HTR-8/SVneo (cell line): ENCODE results near the gene ACSL1.

Experiments
- DNase-seq: peaks from one replicate; pipeline ENCODE4 v3.0.0; 2011; ENCODE audit warnings: low spot score, mixed read lengths; ENCODE audit not compliant: insufficient read length
- FAIRE-seq: peaks from 2 replicates; lab custom pipeline; 2011; peaks lifted over from hg19 to GRCh38; lab: Jason Lieb, UNC

The ACSL1 gene

GRCh38 chr4:184825896-184826690, at the start of gene ACSL1:
ACSL1 (minus strand) TSS chr4:184825968; CDS start chr4:184803514, 22,454 bp downstream.
- peak; percentile 86 for DNase-seq

DNA sequence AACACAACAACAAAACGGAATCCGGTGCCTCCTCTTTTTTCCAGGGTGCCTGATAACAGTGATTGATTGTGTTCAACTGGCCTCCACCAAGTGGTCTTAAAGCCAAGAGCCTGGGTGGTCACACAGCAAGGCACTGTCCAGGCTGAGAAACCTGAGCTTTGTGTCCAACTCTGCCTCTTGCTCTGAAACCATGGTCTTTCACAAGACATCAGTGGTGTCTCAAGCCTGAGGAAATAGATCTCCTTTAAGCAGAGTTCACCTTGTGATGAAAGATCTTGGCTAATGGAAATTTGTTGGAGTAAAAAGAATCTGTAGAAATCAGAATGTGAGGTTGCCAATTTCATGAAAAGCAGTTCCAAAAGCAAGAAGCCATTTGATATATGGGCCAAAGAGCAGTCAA, 47.3 kb upstream of the ACSL1 start:
- FAIRE-seq = no peak
- no peak for DNase-seq

More at GRCh38 chr4:184825896-184826690, at the start of gene ACSL1:
- peak; percentile 36 for FAIRE-seq

DNA sequence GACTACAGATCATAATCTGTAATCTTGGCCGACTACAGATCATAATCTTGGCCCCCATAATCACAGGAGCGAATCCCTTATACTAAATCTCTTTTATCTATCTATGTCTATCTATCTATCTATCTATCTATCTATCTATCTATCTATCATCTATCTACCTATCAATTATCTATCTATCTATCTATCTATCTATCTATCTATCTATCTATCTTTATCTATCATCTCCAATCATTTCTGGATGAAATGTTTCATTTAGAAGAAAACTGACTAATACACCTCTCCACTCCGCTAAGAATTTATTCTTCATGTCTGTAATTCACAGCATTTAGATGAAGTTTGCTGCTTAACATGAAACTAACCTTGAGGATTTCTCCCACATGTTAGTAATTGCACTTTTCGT, 45.0 kb upstream of the ACSL1 start:
- FAIRE-seq = no peak
- DNase-seq = no peak

DNA sequence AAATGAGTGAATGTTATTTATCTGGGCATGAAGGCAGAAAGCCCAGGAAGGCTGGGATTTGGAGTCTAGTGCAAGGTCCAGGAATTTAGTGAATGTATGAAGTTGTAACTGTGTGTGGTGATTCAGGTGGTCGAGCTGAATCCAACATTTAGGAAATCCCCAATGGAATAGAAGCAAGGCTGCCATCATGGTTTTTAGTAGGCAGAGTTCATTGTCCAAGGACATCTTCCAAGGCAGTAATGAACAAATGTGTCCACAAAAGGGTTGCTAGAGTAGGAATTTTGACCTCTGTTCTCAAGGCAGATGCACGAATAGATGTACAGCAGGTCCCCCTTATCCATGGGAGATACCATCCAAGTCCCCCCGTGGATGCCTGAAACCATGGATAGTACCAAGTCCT, 42.9 kb upstream of the ACSL1 start:
- DNase-seq = no peak
- no peak for FAIRE-seq

DNA sequence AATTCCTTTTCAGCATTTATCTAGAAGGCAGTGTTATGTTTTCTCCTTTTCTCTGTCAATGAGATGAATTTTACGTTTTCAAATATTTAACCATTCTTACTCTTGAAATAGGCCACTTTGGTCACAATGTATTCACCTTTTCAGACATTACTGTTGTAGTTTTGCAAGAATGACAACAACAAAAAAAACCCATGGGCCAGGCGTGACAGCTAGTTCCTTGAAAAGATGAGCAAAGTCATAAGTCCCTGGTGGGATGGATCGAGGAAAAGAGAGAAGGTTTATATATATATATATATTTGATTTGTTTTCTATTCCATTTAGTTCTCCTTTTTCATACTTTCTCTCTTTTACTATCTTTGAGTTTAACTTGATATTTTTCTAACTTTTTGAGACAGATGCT, 38.1 kb upstream of the ACSL1 start:
- DNase-seq = no peak
- FAIRE-seq = no peak

GRCh38 chr4:184861047-184861446, 35.3 kb upstream of the ACSL1 start:
- DNase-seq (no peak), FAIRE-seq (no peak)

DNA sequence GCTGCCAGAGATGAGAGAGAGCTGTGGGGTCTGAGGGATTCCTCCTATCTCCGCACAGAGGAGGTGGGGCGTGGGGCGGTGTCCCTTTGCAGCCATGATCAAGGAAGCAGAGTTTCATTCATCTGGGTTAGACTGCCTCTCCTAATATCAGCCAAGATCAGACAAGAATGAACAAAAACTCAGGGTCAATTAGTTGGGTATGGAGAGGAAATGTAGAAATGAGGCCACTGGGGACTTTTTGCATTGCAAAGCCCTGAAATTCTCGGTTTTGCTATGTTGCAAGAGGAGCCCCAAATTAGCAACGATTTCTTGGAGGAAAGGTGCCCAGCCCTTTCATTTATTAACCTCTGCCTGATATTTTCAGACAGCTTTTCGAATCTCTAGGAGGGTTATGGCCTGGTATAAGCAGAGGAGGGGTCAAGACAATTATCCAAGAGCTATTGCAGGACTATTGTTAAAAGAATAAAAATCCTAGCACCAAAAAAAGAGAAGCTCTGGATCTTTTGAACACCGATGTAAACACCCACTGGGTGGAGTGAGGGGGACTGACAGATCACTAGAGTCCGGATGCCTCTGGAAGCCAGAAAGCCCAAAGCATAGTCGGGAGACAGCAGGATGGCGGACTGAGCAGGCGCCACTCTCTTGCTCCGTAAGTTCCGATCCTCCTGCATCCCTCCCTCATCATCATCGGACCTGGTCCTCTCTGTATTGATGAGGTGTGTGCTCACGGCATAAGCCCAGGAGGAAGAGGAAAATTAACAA, 34.4 kb upstream of the ACSL1 start:
- DNase-seq = no peak
- no peak for FAIRE-seq

DNA sequence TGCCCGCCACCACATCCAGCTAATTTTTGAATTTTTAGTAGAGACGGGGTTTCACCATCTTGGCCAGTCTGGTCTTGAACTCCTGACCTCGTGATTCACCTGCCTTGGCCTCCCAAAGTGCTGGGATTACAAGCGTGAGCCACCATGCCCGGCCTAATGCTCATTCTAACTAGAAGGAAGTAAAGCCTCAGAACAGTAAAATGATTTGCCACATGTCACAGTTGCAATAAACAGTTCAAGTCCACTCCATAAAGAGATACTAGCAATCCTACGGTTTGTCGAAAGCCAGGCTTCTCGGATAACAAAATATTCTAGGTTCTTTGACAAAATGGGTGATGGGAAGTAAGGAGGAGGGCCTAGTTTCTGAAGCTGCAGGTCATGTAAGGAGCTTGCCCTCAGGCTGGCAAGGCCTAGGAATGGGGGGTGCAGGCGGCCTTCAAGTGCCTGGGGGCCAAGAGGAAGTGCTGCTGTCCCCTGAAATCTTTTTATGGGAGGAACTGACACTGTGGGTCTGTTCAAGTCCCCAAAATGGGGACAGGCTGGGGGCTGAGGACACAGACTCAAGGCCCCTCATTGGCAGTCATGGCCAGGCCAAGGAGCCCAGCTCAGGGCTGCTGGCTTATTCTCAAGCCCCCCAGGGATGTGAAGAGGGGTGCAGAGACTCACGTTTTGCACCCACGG, 31.8 kb upstream of the ACSL1 start:
- FAIRE-seq = no peak
- no peak for DNase-seq

DNA sequence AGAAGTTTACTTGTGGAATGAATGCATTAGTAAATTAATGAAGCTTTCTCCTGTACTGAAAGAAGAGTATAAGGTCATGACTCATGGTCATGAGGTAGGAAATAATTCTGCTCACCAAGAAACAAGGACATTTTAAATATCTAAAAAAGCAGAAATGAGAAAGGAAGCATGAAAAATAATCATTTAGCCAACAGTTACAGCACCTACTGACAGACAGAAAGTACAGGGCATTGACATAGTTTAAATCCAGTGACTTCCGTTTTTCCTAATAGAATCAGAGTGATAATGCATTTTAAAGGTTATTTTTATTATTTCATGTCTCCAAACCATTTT, 30.5 kb upstream of the ACSL1 start:
- DNase-seq (no peak), FAIRE-seq (no peak)

GRCh38 chr4:184854673-184855072, 28.9 kb upstream of the ACSL1 start:
- DNase-seq (no peak), FAIRE-seq (no peak)

DNA sequence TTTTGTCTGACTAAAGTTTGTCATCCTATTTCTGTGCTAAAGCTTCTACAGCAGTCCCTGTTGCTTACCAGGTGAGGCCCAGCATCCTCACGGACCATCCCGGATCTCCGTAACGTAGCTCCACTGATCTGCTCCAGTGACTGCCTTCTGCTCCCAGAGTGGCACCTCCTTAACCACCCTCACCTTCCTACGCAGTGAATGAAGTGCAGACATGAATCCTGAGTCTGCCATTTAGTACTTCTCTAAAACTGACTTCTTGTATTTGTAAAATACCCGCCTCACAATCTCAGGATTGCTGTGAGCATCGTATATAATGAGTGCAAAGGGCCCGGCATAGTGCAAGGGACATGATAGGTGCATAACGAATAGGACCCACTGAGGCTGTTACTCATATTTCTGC, 27.7 kb upstream of the ACSL1 start:
- FAIRE-seq = no peak

DNA sequence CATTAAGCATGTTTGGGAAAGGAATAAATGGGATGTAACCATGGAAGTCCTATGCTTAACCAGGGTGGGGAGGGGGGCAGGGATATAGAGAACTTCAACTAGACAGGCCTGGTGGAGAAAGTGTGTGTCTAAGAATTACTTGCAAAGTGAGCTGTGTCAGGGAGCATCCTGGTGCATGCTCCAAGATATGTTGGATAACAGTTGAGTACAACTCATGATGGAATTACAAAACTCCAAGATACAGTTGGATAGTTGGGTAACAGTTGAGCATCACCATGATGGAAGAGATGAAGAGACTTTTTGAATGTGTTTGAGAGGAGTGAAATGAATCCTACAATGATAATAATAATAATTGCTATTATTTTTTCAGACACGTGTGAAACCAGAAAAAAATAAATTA, 26.1 kb upstream of the ACSL1 start:
- FAIRE-seq (no peak), DNase-seq (no peak)

More for the DNA sequence above, 27.7 kb upstream of the ACSL1 start:
- DNase-seq = no peak

- FAIRE-seq = no peak
- no peak for DNase-seq
Measured at GRCh38 chr4:184851200-184851541, 25.4 kb upstream of the ACSL1 start.

DNA sequence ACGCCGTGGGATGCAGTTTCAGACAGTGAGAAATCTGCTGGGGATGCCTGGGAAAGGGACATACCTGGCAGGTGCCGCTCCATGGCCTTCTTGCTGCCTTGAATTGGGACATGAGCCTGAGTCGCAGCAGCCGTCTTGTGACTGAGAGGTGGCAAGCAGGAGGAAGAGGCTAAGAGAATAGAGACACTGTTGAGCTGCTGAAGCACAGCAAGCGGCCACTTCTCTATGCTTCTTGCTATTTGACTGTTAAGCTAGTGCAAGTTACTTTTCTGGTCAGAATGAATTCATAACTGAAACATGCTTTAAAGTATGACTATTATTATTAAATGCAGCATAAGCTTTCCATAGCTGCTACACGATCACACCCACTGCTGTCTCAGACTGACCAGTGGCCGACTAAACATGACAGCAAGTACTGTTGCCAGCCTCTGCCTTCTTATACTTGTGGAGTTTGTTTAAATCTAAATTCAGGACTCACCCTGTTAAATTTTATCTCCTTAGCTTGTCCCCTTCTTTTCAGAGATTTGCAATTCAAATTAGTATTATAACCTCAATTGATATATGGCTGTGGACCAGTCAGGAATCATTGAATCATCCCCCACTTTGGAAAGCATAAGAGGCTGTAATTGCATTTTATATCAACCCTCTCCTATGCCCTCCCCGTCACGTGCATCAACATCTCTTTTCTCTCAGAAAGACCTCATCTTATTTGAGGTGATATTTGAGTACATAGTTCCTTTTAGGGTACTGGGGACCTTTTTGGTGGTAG, 24.8 kb upstream of the ACSL1 start:
- no peak for DNase-seq
- FAIRE-seq = no peak

GRCh38 chr4:184850018-184850417, 24.2 kb upstream of the ACSL1 start:
- DNase-seq (no peak), FAIRE-seq (no peak)

DNA sequence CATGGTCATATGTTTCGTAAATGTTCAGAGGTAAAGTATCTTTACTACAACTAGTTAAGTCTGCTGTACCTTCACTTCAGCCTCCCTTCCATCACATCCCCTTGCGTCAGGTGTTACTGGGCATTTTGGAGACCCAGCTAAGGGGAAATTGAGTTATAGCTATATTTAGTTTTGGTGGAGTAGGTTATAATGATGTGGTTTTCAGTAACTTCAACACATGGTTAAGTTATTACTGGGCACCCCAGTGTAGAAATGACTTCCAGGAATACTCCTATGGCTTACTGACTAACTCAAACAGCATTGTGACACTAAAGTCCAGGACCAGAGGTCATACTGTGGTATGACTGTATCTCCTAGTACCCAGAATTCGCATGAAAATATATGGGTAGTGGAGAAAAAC, 23.4 kb upstream of the ACSL1 start:
- DNase-seq = no peak
- no peak for FAIRE-seq

DNA sequence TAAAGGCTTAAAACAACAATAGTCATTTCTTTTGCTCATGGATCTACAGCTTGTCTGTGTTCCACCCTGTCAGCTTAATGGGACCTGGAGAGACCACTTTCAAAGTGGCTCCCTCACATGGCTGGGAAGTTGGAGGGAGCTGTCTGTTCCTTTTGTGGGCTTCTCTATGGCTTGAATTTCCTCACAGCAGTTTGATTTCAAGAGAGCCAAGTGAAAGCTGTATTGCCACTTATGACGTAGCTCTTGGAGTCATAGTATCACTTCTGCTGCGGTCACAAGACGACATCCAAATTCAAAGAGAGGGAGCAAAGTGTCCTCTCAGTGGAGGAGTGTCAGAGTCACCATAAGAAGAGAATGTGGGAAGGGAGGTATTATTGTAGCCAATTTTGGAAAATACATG, 22.7 kb upstream of the ACSL1 start:
- DNase-seq (no peak), FAIRE-seq (no peak)

DNA sequence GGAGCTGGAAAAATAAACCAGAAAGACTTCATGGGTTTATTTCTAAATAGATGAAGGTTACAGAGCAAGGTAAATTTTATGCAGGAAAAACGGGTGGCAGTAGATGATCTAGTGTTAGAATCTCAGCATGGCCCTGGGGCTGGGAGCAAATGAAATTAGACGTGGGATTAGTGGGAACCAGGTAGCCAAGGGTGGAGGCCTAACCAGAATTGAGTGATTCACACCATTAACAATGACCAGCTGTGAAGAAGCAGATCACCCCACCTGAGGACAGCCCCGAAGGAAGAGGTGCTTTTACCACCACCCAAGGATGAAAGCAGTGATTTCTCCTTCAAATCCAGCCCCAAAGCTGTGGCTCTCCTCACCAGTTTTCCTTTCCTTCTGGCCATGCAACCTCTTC, 20.8 kb upstream of the ACSL1 start:
- FAIRE-seq (no peak), DNase-seq (no peak)

DNA sequence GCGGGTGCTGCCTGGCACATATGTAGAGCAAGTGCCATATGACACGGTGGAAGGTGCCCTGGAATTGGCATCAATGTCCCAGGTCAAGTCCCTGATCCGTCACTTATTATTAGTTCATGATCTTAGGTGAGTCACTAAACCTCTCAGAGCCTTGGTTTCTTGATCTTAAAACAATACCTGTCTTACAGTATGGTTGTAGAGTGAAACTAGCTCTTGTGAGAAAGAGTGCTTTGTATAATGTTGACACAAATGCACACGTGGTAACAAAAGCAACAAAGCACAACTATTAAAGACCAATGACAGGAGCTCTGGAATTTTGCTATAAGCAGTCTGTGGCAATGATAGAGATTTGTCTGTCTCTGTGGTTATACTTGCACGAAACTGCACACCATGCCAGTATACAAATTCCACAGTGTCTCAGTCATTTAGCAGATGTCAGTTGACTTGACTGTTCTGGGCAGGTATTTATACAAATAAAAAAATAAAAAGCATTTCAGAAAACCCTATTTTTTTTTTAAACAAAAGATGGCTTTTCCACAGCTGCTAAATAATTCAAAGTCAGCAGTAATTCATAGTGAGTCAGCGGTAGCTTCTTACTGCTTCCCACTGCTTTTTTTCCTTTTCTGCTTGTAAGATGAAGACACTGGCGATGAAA, 19.7 kb upstream of the ACSL1 start:
- peak; percentile 32 for DNase-seq
- no peak for FAIRE-seq

GRCh38 chr4:184844742-184845141, 19.0 kb upstream of the ACSL1 start:
- FAIRE-seq (no peak), DNase-seq (no peak)
